Heart left ventricle (tissue), 16 donors: ENCODE data around the gene ETV2. TPM values are rescaled to one million over a fixed set of nuclear protein-coding genes. Genes with fewer than 3 reads are reported as not detected.
A peak's percentile ranks its signal among the peaks of the same experiment; 100 is the strongest.

Source experiments
- ATAC-seq, 4 donors: fragments of 200-7000 bp; cut with Tn5 transposase; one replicate each; pipeline ENCODE4 v1.9.1; 2020 to 2022; ENCODE audit warnings: moderate library complexity in 4 of 4, mild to moderate bottlenecking in 3 of 4, moderate number of reproducible peaks in 1 of 4
- DNase-seq, 5 donors: peaks; one replicate each; pipeline ENCODE4 v3.0.0-alpha.2; 2020
- H3K27ac ChIP-seq, 12 donors: fragments of 200-600 bp; sonication (generic) in 4 of 12; one replicate each; pipeline versions ENCODE4 v1.5.0 to v1.8.0; 2016 to 2022; ENCODE audit warnings: mild to moderate bottlenecking in 2 of 12
- H3K27me3 ChIP-seq, 9 donors: fragments of 200-600 bp; sonication (generic) in 2 of 9; one replicate each; pipeline versions ENCODE4 v1.5.1 to v1.8.0; 2016 to 2022; ENCODE audit warnings: mild to moderate bottlenecking in 3 of 9
- H3K36me3 ChIP-seq, 9 donors: fragments of 200-600 bp; sonication (generic) in 2 of 9; one replicate each; pipeline versions ENCODE4 v1.5.0 to v1.8.0; 2018 to 2022; ENCODE audit warnings: mild to moderate bottlenecking in 2 of 9
- H3K4me1 ChIP-seq, 12 donors: fragments of 200-600 bp; sonication (generic) in 4 of 12; one replicate each; pipeline versions ENCODE4 v1.5.0 to v1.8.0; 2016 to 2022; ENCODE audit warnings: mild to moderate bottlenecking in 3 of 12
- H3K4me3 ChIP-seq, 12 donors: fragments of 200-600 bp; sonication (generic) in 4 of 12; one replicate each; pipeline versions ENCODE4 v1.5.0 to v1.8.0; 2017 to 2022; ENCODE audit warnings: mild to moderate bottlenecking in 9 of 12, moderate library complexity in 4 of 12
- H3K9me3 ChIP-seq, 12 donors: fragments of 200-600 bp; sonication (generic) in 4 of 12; one replicate each; pipeline versions ENCODE4 v1.5.0 to v1.8.0; 2016 to 2022; ENCODE audit warnings: mild to moderate bottlenecking in 1 of 12
- POLR2A ChIP-seq, 2 donors: fragments of 450-650 bp; IDR thresholded peaks; one replicate each; pipeline ENCODE4 v1.6.1; 2017; ENCODE audit warnings: antibody characterized with exemption in 2 of 2, mild to moderate bottlenecking in 2 of 2, moderate library complexity in 2 of 2
- WGBS, 4 donors: extraction: QIAGEN DNeasy Blood & Tissue Kit in 2 of 4; methylation state at CpG; one replicate each; pipeline versions ENCODE4 v1.1.5 to v1.1.7; 2013 to 2018; 5-methylcytosine and 5-hydroxymethylcytosine counted together
- intact Hi-C, 10 donors: fragments of 100-400 bp; cut with DNase I; formaldehyde crosslinking; loops; one replicate each; pipeline versions ENCODE4 v1.11.1 to v1.14.2; 2022
- polyA plus RNA-seq, 2 donors: library from polyadenylated mRNA; stranded (reverse); fragments of 200-250 nt; gene quantifications; one replicate each; pipeline ENCODE4 v1.2.3, GENCODE V29; 2013
- total RNA-seq, 9 donors: library from RNA; depleted of rRNA in 2 of 9; stranded (reverse); fragments of >200 nt in 2 of 9; fragmentation: NEBNext Ultra II Directional in 3 of 9; extraction: Animal tissue kit (Norgen Biotek cat#: 25700) in 3 of 9; gene quantifications; one replicate each; pipeline versions ENCODE4 v1.1.0 to v1.2.4, GENCODE V29; 2016 to 2023
- TF ChIP-seq, protein P1 (sequence below), 12 donors: fragments of 200-600 bp; sonication (generic) in 4 of 12; IDR thresholded peaks; one replicate each; pipeline versions ENCODE4 v1.5.0 to v1.8.0; 2018 to 2022; ENCODE audit warnings: antibody characterized with exemption in 12 of 12, mild to moderate bottlenecking in 5 of 12
- donor health status: ischemic (EF 13 %, LVEDD 7.1; RV severe dilation, severe dysfunction).
- donor health status: healthy with polysubstance abuse.
- donor health status: DM: no; HTN: yes; CAD: no.
- donor health status: DM: no; HTN: no; CAD: no.
- donor health status: ischemic (EF 25% LVEDD 6.9; RV normal size, moderate dysfunction).
- donor health status: ischemic (EF 25% LVEDD 5.7; RV mildly dilated, moderate dysfunction).
- donor health status: healthy.
- donor health status: DM: yes; HTN: yes; CAD: no.
- donor health status: ischemic (EF 35%, LVEDD 5.7; RV mildly dilated, moderate dysfunction).
- donor health status: nonischemic (EF 11% LVEDD 7.7; RV severe dilation, severe dysfunction).
- donor health status: DM: yes; HTN: yes; CAD: no.
- donor health status: PGD.
- donor health status: ischemic (EF 29% LVEDD 5.4; RV normal size, mild dysfunction).
- donor health status: nonischemic (EF 23%, LVEDD 6.1; RV moderate dilation, normal function).

Gene ETV2
- total and polyA plus RNA-seq, 11 donors: 0.23 to 1.6 (median 0.62) TPM; not detected in 2

DNA sequence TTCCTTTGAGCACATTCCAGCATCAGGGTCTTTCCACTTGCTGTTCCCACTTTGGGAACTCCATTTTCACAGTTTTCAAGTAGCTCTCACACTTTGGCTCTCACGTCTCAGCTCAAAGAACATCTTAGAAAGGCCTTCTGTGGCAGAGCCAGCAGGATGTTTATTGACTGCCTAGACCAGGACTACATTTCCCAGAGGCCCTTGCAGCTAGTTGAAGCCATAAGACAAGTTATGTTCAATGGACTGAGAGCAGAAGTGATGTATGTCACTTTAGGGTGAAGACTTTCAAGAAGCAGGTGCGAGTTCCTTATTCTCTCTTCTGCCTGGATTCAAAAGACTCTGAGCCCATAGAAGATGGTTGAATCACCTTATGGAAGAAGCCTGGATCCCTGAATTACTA is 33.3 kb upstream of the ETV2 start:
- intact Hi-C loops: no loop called here
- Histone ChIP-seq H3K27me3 (no peaks in the 10 kb centered on the region), H3K9me3 (peaks cover 0 to 22% (median 2%) of the 10 kb centered on the region in 12 donors), H3K4me3 (no peak overlapping the region), H3K36me3 (no peaks in the 10 kb centered on the region), H3K4me1 (peaks cover 0 to 21% (median 9%) of the 10 kb centered on the region in 12 donors), H3K27ac (no peak overlapping the region)
- DNase-seq (no peak), ATAC-seq (no peak)
- TF ChIP-seq POLR2A (IDR thresholded peaks at IDR 0.05): no peak
- TF ChIP-seq, protein P1, sequence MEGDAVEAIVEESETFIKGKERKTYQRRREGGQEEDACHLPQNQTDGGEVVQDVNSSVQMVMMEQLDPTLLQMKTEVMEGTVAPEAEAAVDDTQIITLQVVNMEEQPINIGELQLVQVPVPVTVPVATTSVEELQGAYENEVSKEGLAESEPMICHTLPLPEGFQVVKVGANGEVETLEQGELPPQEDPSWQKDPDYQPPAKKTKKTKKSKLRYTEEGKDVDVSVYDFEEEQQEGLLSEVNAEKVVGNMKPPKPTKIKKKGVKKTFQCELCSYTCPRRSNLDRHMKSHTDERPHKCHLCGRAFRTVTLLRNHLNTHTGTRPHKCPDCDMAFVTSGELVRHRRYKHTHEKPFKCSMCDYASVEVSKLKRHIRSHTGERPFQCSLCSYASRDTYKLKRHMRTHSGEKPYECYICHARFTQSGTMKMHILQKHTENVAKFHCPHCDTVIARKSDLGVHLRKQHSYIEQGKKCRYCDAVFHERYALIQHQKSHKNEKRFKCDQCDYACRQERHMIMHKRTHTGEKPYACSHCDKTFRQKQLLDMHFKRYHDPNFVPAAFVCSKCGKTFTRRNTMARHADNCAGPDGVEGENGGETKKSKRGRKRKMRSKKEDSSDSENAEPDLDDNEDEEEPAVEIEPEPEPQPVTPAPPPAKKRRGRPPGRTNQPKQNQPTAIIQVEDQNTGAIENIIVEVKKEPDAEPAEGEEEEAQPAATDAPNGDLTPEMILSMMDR (IDR thresholded peaks at IDR 0.05): no peak
- WGBS, 4 donors: 68 to 92% (median 73%) methylated on average over 2 of the region's 2 CpGs

DNA sequence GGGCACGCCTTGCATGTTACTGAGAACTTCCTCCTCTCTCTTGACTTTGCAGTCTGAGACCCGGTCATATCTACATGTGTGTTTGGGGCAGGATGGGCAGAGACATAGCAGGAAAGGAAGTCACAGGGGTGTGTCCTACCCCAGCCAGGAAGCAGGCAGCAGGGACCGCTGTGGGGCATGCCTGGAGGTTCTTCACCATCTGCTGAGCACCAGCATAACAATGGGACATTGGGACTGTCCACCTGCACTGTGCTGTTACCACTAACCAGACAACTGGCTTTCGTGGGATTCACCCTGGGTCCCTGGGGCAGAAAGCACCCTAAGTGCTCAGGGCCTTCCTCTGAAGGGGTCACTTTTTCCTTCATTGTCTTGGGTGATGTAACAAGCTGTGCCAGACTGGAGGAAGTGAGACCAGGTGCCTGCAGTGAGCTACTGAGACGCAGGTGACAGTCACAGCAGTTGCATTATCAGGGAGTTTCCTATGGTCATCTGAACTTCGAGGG is 31.6 kb upstream of the ETV2 start:
- Histone ChIP-seq H3K9me3 (peaks cover 0 to 22% (median 2%) of the 10 kb centered on the region in 12 donors), H3K27me3 (no peaks in the 10 kb centered on the region), H3K27ac (no peak overlapping the region), H3K36me3 (peaks cover 0 to 1% (median 0%) of the 10 kb centered on the region in 9 donors), H3K4me1 (peaks cover 0 to 22% (median 10%) of the 10 kb centered on the region in 12 donors), H3K4me3 (no peak overlapping the region)
- TF ChIP-seq, protein P1 (IDR thresholded peaks at IDR 0.05): no peak
- no peak for TF ChIP-seq POLR2A (IDR thresholded peaks at IDR 0.05)
- intact Hi-C loops: loop anchor here in 3 of 10 donors (5.0 to 10.0 kb wide), 2 partner anchors 63 to 65 kb away; partner anchors contain the start of gene TMEM147 (in 3 of the 3)
- WGBS, 4 donors: 62 to 74% (median 66%) methylated on average over 3 to 6 of the region's 6 CpGs
- ATAC-seq: no peak
- DNase-seq: no peak

DNA sequence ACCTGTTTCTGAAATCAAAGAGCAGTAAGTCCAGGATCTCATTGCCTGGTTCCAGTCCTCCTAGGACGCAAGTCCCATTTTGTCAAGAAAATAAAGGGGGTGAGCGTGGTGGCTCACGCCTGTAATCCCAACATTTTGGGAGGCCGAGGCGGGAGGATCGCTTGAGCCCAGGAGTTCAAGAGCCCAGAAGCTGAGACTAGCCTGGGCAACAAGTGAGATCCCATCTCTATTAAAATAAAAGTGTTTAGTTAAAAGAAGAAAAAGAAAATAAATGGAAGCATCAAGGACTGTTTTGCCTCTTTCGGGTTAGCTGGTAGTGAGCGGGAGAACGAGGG is 29.4 kb upstream of the ETV2 start:
- Histone ChIP-seq H3K9me3 (peaks cover 0 to 17% (median 2%) of the 10 kb centered on the region in 12 donors), H3K27me3 (no peaks in the 10 kb centered on the region), H3K36me3 (peaks cover 0 to 20% (median 0%) of the 10 kb centered on the region in 9 donors), H3K27ac (peak overlapping the region in 6 of 12 donors; percentile 50 to 79 (median 71)), H3K4me1 (peaks cover 0 to 22% (median 10%) of the 10 kb centered on the region in 12 donors), H3K4me3 (peak overlapping the region; percentile 43 to 93 (median 74))
- DNase-seq (no peak), ATAC-seq (no peak)
- TF ChIP-seq, protein P1 (IDR thresholded peaks at IDR 0.05): no peak
- no peak for TF ChIP-seq POLR2A (IDR thresholded peaks at IDR 0.05)
- 32 to 46% (median 38%) methylated on average over 9 of the region's 9 CpGs for WGBS, 4 donors
- intact Hi-C loops: loop anchor here in 5 of 10 donors (1.0 to 10.0 kb wide), 3 partner anchors 16 to 67 kb away; partner anchors contain the start of gene TMEM147 (in 3 of the 5)

DNA sequence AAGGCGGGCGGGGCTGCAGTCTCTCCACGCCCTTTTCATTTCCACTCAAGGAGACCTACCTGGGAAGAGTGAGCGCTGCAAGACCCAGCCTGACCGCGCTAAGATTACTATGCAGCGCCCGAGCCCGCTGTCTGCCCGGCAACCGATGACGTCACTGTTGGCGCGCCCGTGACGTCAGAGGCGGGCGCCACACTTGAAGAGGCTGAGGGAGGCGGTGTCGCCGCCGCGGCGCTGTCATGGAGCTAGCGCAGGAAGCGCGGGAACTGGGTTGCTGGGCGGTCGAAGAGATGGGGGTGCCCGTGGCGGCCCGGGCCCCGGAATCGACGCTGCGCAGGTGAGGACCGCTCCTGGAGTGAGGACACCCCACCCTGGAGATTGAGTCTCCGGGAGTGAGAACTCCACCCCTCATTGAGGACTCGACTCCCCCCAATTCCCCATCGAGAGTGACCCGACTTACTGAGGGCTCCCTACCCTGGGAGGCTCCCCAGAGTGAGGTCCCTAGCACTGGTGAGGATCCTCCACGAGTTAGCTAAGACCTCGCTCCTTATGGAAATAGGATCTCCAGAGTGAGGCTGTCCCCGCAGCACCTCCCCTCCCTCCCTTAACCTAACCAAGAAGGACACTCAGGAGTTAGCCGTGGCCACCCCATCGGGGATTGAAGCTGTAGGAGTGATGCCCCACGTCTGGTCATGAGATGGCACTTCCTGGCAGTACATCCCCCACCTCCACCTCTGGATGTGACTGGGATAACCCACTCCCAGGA is 28.8 kb upstream of the ETV2 start, which contains the start of gene HAUS5:
Gene HAUS5, plus strand, starts transcription at position 177 of the 763 bp plus-strand sequence. Its CDS starts 60 bp downstream, at position 237.
- Histone ChIP-seq H3K9me3 (peaks cover 0 to 11% (median 0%) of the 10 kb centered on the region in 12 donors), H3K4me3 (peak within 1 kb of the TSS; percentile 43 to 93 (median 74)), H3K27me3 (no peaks in the 10 kb centered on the region), H3K4me1 (peaks cover 0 to 22% (median 10%) of the 10 kb centered on the region in 12 donors), H3K36me3 (peaks cover 0 to 20% (median 0%) of the 10 kb centered on the region in 9 donors), H3K27ac (peak within 1 kb of the TSS; percentile 6 to 79 (median 50))
- peak; percentile 95 to 99 (median 98) for ATAC-seq
- peak; percentile 90 to 96 (median 93) for DNase-seq
- intact Hi-C loops: loop anchor here in 5 of 10 donors (1.0 to 10.0 kb wide), 3 partner anchors 16 to 68 kb away; partner anchors contain the start of gene TMEM147 (in 3 of the 5)
- 0 to 1% (median 1%) methylated on average over 23 to 47 of the region's 47 CpGs for WGBS, 4 donors
- TF ChIP-seq, protein P1 (IDR thresholded peaks at IDR 0.05): peak in 3 of 12 donors; percentile 8 to 14 (median 13)
- peak in 1 of 2 donors; percentile 41 for TF ChIP-seq POLR2A (IDR thresholded peaks at IDR 0.05)
